ENCODE measurements around the gene SUPT3H. TPM values are rescaled to one million over a fixed set of nuclear protein-coding genes. Genes with fewer than 3 reads are reported as not detected.

SUPT3H gene
- total RNA-seq, 3 donors from 2014 or later = 6.9 to 15.1 (median 13.6) TPM

DNA sequence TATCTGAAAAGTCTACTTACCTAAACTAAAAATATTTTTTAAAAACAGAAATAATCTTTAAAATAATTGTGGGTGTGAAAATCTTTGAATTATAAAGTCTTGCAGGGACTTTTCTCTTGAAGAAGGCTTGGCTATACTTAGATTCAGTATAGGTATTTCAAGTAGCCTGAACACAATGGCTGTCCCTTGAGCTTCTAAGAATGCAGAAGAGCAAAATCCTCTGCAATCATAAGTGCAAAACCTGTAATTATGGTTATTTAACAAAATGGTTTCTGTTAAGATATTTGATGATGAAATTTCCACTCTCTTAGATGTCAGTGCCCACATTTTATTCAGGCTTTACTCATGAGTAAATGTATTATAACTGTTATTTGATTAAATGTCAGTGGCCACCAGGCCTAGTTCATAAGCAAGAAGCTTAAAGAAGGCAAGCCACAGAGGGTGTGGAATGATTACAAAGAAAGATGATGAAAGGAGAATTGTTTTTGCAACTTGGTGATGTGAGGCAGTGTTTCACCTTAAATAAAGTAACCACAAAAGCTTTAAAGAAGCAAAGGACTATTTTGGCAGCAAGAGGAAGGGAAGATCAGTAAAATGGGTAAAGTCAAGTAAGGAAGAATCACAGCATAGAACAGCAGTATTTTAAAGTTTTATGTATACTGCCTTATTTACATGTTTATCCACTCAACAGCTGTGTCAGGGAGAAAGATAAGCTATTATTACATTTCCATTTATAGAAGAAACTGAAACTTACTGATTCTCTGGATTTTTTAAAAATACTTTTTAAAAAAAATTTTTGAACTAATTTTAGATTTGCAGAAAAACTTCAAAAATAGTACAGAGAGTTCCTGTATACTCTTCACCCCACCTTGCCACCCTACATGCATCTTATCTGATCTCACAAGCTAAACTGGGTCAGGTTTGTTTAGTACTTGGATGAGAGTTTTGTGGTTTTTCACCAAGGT is 400.8 kb downstream of the SUPT3H start:
- H3K27ac ChIP-seq = no peak overlapping the region
- no peak for DNase-seq (ENCODE audit: low spot score in 2 of 2)
- TF ChIP-seq POLR2A (IDR thresholded peaks at IDR 0.05) (no peak), POLR2AphosphoS5 (IDR thresholded peaks at IDR 0.05) (no peak)
- TF ChIP-seq, protein P1, sequence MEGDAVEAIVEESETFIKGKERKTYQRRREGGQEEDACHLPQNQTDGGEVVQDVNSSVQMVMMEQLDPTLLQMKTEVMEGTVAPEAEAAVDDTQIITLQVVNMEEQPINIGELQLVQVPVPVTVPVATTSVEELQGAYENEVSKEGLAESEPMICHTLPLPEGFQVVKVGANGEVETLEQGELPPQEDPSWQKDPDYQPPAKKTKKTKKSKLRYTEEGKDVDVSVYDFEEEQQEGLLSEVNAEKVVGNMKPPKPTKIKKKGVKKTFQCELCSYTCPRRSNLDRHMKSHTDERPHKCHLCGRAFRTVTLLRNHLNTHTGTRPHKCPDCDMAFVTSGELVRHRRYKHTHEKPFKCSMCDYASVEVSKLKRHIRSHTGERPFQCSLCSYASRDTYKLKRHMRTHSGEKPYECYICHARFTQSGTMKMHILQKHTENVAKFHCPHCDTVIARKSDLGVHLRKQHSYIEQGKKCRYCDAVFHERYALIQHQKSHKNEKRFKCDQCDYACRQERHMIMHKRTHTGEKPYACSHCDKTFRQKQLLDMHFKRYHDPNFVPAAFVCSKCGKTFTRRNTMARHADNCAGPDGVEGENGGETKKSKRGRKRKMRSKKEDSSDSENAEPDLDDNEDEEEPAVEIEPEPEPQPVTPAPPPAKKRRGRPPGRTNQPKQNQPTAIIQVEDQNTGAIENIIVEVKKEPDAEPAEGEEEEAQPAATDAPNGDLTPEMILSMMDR (IDR thresholded peaks at IDR 0.05) = no peak
- H3K36me3 ChIP-seq = no peaks in the 10 kb centered on the region
- no peaks in the 10 kb centered on the region for H3K27me3 ChIP-seq
- no peaks in the 10 kb centered on the region for H3K4me1 ChIP-seq
- H3K9me3 ChIP-seq = no peaks in the 10 kb centered on the region
- H3K4me3 ChIP-seq = no peak overlapping the region
- intact Hi-C loops (cut with DNase I; ENCODE audit: low total_unique reads) = no loop called here

DNA sequence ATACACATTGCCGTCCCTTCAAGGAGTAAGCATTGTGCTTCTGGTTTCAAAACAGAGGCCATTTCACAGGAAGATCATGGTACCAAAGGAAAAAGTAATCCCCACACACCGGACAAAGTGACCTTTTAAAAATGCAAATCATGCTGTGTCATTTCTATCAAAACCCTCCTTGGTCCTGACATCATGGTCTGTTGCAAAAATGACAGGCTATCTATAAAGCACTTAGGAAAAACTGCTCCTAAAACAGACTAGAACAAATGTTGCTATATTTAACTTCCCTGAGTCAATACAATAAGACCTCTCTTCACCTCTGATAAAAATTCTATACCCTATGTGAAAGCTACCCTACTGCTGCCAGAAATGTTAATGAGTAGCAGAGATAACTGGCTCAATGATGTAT is 403.2 kb downstream of the SUPT3H start:
- Histone ChIP-seq H3K4me1 (no peaks in the 10 kb centered on the region), H3K27ac (no peak overlapping the region), H3K36me3 (no peaks in the 10 kb centered on the region), H3K4me3 (no peak overlapping the region), H3K27me3 (no peaks in the 10 kb centered on the region), H3K9me3 (no peaks in the 10 kb centered on the region)
- TF ChIP-seq POLR2A (IDR thresholded peaks at IDR 0.05) = no peak
- TF ChIP-seq, protein P1 (IDR thresholded peaks at IDR 0.05) = no peak
- TF ChIP-seq POLR2AphosphoS5 (IDR thresholded peaks at IDR 0.05) = no peak
- DNase-seq (ENCODE audit: low spot score in 2 of 2) = no peak
- intact Hi-C loops (cut with DNase I; ENCODE audit: low total_unique reads) = no loop called here

DNA sequence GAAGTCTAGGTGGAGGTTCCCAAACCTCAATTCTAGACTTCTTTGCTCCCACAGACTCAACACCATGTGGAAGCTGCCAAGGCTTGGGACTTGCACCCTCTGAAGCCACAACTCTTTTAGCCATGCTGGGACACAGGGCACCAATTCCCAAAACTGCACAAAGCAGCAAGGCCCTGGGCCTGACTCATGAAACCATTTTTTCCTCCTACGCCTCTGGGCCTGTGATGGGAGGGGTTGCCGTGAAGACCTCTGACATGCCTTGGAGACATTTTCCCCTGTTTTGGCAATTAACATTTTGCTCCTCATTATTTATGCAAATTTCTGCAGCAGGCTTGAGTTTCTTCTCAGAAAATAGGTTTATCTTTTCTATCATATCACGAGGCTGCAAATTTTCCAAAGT is 405.0 kb downstream of the SUPT3H start:
- DNase-seq (ENCODE audit: low spot score in 2 of 2) = no peak
- Histone ChIP-seq H3K36me3 (no peaks in the 10 kb centered on the region), H3K4me1 (no peaks in the 10 kb centered on the region), H3K27me3 (no peaks in the 10 kb centered on the region), H3K4me3 (no peak overlapping the region), H3K9me3 (no peaks in the 10 kb centered on the region), H3K27ac (no peak overlapping the region)
- intact Hi-C loops (cut with DNase I; ENCODE audit: low total_unique reads) = no loop called here
- TF ChIP-seq POLR2AphosphoS5 (IDR thresholded peaks at IDR 0.05) = no peak
- TF ChIP-seq POLR2A (IDR thresholded peaks at IDR 0.05) = no peak
- TF ChIP-seq, protein P1 (IDR thresholded peaks at IDR 0.05) = no peak

DNA sequence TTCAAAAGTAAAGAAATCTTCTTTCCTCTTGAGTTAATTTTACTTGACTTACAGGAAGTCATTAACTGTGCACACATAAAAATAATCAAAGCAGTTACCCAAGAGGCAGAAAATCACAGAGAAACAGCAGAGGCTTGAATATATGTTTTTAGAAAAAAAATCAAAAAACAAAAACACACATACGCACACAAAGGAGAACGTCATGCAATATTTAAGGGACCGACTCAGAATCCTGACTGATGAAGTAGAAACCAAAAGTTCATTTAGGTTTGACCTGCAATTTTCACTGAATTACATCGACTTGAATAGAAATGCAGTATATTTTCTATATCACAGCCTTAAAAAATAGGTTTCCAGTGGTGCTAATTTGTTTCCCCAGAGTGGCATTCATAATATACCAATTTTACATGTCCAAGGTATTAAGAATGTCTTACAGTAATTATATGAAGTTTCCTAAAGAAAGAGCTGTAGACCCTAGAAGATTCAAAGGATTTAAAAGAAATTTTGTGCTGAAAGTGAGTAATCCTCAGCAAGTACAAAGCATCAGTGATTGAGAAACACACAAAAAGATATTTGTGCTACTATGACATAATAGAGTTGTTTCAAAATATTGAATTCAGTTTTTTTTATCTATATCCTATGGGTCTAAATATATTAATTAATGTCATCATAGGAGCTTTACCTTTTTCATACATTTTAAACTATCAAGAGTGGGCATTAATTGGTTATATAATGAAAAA is 408.1 kb downstream of the SUPT3H start:
- Histone ChIP-seq H3K36me3 (peaks cover 5% of the 10 kb centered on the region), H3K4me1 (no peaks in the 10 kb centered on the region), H3K9me3 (no peaks in the 10 kb centered on the region), H3K27me3 (no peaks in the 10 kb centered on the region), H3K27ac (no peak overlapping the region), H3K4me3 (no peak overlapping the region)
- TF ChIP-seq, protein P1 (IDR thresholded peaks at IDR 0.05) = no peak
- TF ChIP-seq POLR2A (IDR thresholded peaks at IDR 0.05) (no peak), POLR2AphosphoS5 (IDR thresholded peaks at IDR 0.05) (no peak)
- intact Hi-C loops (cut with DNase I; ENCODE audit: low total_unique reads) = no loop called here
- DNase-seq (ENCODE audit: low spot score in 2 of 2) = no peak

DNA sequence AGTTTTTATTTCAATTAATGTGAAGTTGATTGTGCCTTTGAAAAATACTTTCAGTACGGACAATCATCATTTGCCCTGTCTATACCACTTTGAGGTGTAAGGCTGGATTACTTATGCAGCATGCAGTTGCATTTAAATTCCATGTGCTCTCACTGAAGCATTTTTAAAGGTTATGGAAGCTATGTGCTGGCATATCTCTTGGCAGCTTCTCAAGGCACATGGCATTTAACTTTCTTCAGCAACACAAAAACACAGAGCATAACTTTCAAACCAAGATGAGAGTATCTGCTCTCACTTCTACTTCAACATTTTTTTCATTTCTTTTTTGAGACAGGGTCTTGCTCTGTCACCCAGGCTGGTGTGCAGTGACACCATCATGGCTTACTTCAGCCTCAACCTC is 410.3 kb downstream of the SUPT3H start:
- no peak overlapping the region for H3K4me3 ChIP-seq
- H3K4me1 ChIP-seq = no peaks in the 10 kb centered on the region
- H3K36me3 ChIP-seq = peaks cover 5% of the 10 kb centered on the region
- intact Hi-C loops (cut with DNase I; ENCODE audit: low total_unique reads) = no loop called here
- TF ChIP-seq POLR2AphosphoS5 (IDR thresholded peaks at IDR 0.05) (no peak), POLR2A (IDR thresholded peaks at IDR 0.05) (no peak)
- TF ChIP-seq, protein P1 (IDR thresholded peaks at IDR 0.05) = no peak
- H3K27me3 ChIP-seq = no peaks in the 10 kb centered on the region
- no peak for DNase-seq (ENCODE audit: low spot score in 2 of 2)
- H3K27ac ChIP-seq = no peak overlapping the region
- no peaks in the 10 kb centered on the region for H3K9me3 ChIP-seq

All from breast epithelium (tissue), 4 donors.